Psoas muscle (tissue), 8 donors: Measurements from ENCODE around the gene CCDC170. TPM values are rescaled to one million over a fixed set of nuclear protein-coding genes. Genes with fewer than 3 reads are reported as not detected.

Experiments used
- ATAC-seq, 4 donors: fragments of 200-7000 bp; cut with Tn5 transposase; one replicate each; pipeline ENCODE4 v1.9.1; 2020; ENCODE audit warnings: moderate library complexity in 3 of 4, mild to moderate bottlenecking in 2 of 4
- DNase-seq, 2 donors: peaks; one replicate each; pipeline ENCODE4 v3.0.0-alpha.2; 2020
- H3K27ac ChIP-seq: fragments of 200-600 bp; one replicate; pipeline ENCODE4 v1.8.0; 2022
- H3K27me3 ChIP-seq, 3 donors: fragments of 200-600 bp in 1 of 3; one replicate each; pipeline versions ENCODE4 v1.6.1 to v1.8.0; 2013 to 2022; ENCODE audit warnings: low read length in 2 of 3, mild to moderate bottlenecking in 2 of 3, moderate library complexity in 1 of 3; ENCODE audit not compliant: insufficient read depth in 3 of 3
- H3K36me3 ChIP-seq, 2 donors: fragments of 200-600 bp in 1 of 2; one replicate each; pipeline versions ENCODE4 v1.6.1 to v1.8.0; 2013 to 2022; ENCODE audit warnings: low read depth in 1 of 2, mild to moderate bottlenecking in 1 of 2, moderate library complexity in 1 of 2; ENCODE audit not compliant: insufficient read depth in 1 of 2
- H3K4me1 ChIP-seq: fragments of 200-600 bp; one replicate; pipeline ENCODE4 v1.8.0; 2022
- H3K4me3 ChIP-seq: fragments of 200-600 bp; one replicate; pipeline ENCODE4 v1.8.0; 2022; ENCODE audit warnings: mild to moderate bottlenecking
- H3K9me3 ChIP-seq: fragments of 200-600 bp; one replicate; pipeline ENCODE4 v1.8.0; 2022
- CTCF ChIP-seq: fragments of 200-600 bp; IDR thresholded peaks from one replicate; pipeline ENCODE4 v1.8.0; 2022; ENCODE audit warnings: antibody characterized with exemption
- WGBS, 3 donors: extraction: QIAGEN DNeasy Blood & Tissue Kit; methylation state at CpG; one replicate each; pipeline versions ENCODE4 v1.1.6 to v1.1.7; 2013; 5-methylcytosine and 5-hydroxymethylcytosine counted together
- intact Hi-C, 2 donors: fragments of 100-400 bp; cut with DNase I; formaldehyde crosslinking; loops; one replicate each; pipeline versions ENCODE4 v1.11.0 to v1.14.2; 2022
- polyA plus RNA-seq, 3 donors: library from polyadenylated mRNA; stranded (reverse); fragments of 200-250 nt; gene quantifications; one replicate each; pipeline ENCODE4 v1.2.3, GENCODE V29; 2013
- total RNA-seq, 4 donors: library from RNA; stranded (reverse); fragmentation: NEBNext Ultra II Directional in 2 of 4; extraction: Animal tissue kit (Norgen Biotek cat#: 25700) in 2 of 4; gene quantifications; one replicate each; pipeline versions ENCODE4 v1.2.1 to v1.2.4, GENCODE V29; 2021 to 2023
- donor health status: healthy with polysubstance abuse.
- donor health status: DM: no; HTN: no; CAD: no; lungs with moderate emphysema.
- donor health status: Bipolar disorder and iron deficiency.
- donor health status: healthy.
- donor health status: DM: yes; HTN: yes; CAD: no.
- donor health status: DM: no; HTN: no; CAD: no.
- donor health status: DM: no; HTN: no; CAD: no.
- donor health status: DM: yes; HTN: yes; CAD: no.

The CCDC170 gene
- total and polyA plus RNA-seq, 7 donors = 0.03 to 0.25 (median 0.14) TPM

- H3K4me3 ChIP-seq = no peak overlapping the region
Observed at GRCh38 chr6:151523034-151523433, 29.2 kb downstream of the CCDC170 start.

GRCh38 chr6:151524059-151524458 lies 30.2 kb downstream of the CCDC170 start:
- 69 to 83% (median 79%) methylated on average over 2 of the region's 2 CpGs for WGBS, 3 donors
- no peak for TF ChIP-seq CTCF
- DNase-seq (no peak), ATAC-seq (no peak)
- H3K36me3 ChIP-seq = no peaks in the 10 kb centered on the region
- H3K27me3 ChIP-seq = no peaks in the 10 kb centered on the region
- intact Hi-C loops = no loop called here
- H3K9me3 ChIP-seq = peaks cover 8% of the 10 kb centered on the region
- H3K4me3 ChIP-seq = no peak overlapping the region
- H3K4me1 ChIP-seq = no peaks in the 10 kb centered on the region
- no peak overlapping the region for H3K27ac ChIP-seq

More at GRCh38 chr6:151523034-151523433, 29.2 kb downstream of the CCDC170 start:
- Histone ChIP-seq H3K4me1 (no peaks in the 10 kb centered on the region), H3K27me3 (no peaks in the 10 kb centered on the region), H3K27ac (no peak overlapping the region), H3K36me3 (no peaks in the 10 kb centered on the region), H3K9me3 (peaks cover 8% of the 10 kb centered on the region)
- no peak for TF ChIP-seq CTCF
- WGBS, 3 donors = 37 to 55% (median 40%) methylated on average over 1 of the region's 1 CpG
- DNase-seq = no peak
- no peak for ATAC-seq
- intact Hi-C loops = no loop called here

- H3K27ac ChIP-seq = no peak overlapping the region
- no peak overlapping the region for H3K4me3 ChIP-seq
- TF ChIP-seq CTCF = no peak
- H3K27me3 ChIP-seq = no peaks in the 10 kb centered on the region
- H3K9me3 ChIP-seq = peaks cover 11% of the 10 kb centered on the region
- WGBS, 3 donors = 86 to 93% (median 87%) methylated on average over 3 of the region's 3 CpGs
- intact Hi-C loops = no loop called here
- ATAC-seq = no peak
- H3K36me3 ChIP-seq = no peaks in the 10 kb centered on the region
- DNase-seq = no peak
- no peaks in the 10 kb centered on the region for H3K4me1 ChIP-seq
Observed at GRCh38 chr6:151534576-151534975, 40.8 kb downstream of the CCDC170 start.

GRCh38 chr6:151535476-151536187 lies 41.8 kb downstream of the CCDC170 start:
- no peak for ATAC-seq
- H3K27ac ChIP-seq = no peak overlapping the region
- 57 to 66% (median 63%) methylated on average over 4 of the region's 4 CpGs for WGBS, 3 donors
- no peak for TF ChIP-seq CTCF
- H3K4me3 ChIP-seq = no peak overlapping the region
- DNase-seq = no peak
- H3K9me3 ChIP-seq = peaks cover 12% of the 10 kb centered on the region
- H3K4me1 ChIP-seq = no peaks in the 10 kb centered on the region
- no peaks in the 10 kb centered on the region for H3K27me3 ChIP-seq
- intact Hi-C loops = no loop called here
- no peaks in the 10 kb centered on the region for H3K36me3 ChIP-seq

GRCh38 chr6:151536188-151536479 lies 42.3 kb downstream of the CCDC170 start:
- H3K27ac ChIP-seq = no peak overlapping the region
- TF ChIP-seq CTCF = no peak
- no peaks in the 10 kb centered on the region for H3K4me1 ChIP-seq
- DNase-seq (no peak), ATAC-seq (no peak)
- 25 to 26% (median 26%) methylated on average over 10 of the region's 10 CpGs for WGBS, 3 donors
- H3K36me3 ChIP-seq = no peaks in the 10 kb centered on the region
- no peak overlapping the region for H3K4me3 ChIP-seq
- no peaks in the 10 kb centered on the region for H3K27me3 ChIP-seq
- peaks cover 12% of the 10 kb centered on the region for H3K9me3 ChIP-seq
- intact Hi-C loops = no loop called here
